IMR-90 (cell line): ENCODE measurements around the gene JRKL.

Experiments used
- POLR2A ChIP-seq: IDR thresholded peaks from 2 replicates; pipeline ENCODE4 v1.6.1; 2012; ENCODE audit warnings: mild to moderate bottlenecking, low read depth, low read length
- RAD21 ChIP-seq: IDR thresholded peaks from 2 replicates; pipeline ENCODE4 v1.6.1; 2012; ENCODE audit warnings: low read length, improper control_type of control experiment
- RFX5 ChIP-seq: IDR thresholded peaks from 2 replicates; pipeline ENCODE4 v1.8.0; 2012; ENCODE audit warnings: low read depth, mild to moderate bottlenecking, low read length, moderate library complexity
- SMC3 ChIP-seq: fragments of 150-350 bp; IDR thresholded peaks from 2 replicates; pipeline ENCODE4 v1.6.1; 2016; ENCODE audit warnings: low read depth, mild to moderate bottlenecking, antibody characterized with exemption, low read length, moderate library complexity
- TF ChIP-seq, protein P1 (sequence below): conservative IDR thresholded peaks from 2 replicates; pipeline ENCODE4 v1.5.1; 2012; ENCODE audit warnings: mild to moderate bottlenecking, low read depth, low read length, improper control_type of control experiment

- TF ChIP-seq RAD21 (no peak), POLR2A (no peak), RFX5 (no peak), SMC3 (no peak)
- TF ChIP-seq, protein P1, sequence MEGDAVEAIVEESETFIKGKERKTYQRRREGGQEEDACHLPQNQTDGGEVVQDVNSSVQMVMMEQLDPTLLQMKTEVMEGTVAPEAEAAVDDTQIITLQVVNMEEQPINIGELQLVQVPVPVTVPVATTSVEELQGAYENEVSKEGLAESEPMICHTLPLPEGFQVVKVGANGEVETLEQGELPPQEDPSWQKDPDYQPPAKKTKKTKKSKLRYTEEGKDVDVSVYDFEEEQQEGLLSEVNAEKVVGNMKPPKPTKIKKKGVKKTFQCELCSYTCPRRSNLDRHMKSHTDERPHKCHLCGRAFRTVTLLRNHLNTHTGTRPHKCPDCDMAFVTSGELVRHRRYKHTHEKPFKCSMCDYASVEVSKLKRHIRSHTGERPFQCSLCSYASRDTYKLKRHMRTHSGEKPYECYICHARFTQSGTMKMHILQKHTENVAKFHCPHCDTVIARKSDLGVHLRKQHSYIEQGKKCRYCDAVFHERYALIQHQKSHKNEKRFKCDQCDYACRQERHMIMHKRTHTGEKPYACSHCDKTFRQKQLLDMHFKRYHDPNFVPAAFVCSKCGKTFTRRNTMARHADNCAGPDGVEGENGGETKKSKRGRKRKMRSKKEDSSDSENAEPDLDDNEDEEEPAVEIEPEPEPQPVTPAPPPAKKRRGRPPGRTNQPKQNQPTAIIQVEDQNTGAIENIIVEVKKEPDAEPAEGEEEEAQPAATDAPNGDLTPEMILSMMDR: no peak
Measured at GRCh38 chr11:96388891-96389719, 708 bp upstream of the JRKL start.
